ENCODE measurements around the gene CCDC18. TPM values are rescaled to one million over a fixed set of nuclear protein-coding genes. Genes with fewer than 3 reads are reported as not detected.

Gene CCDC18
- total RNA-seq, 4 donors from 2014 or later, result 1.5 to 5.1 (median 2.8) TPM

- WGBS, 2 donors (ENCODE audit: low coverage in 1 of 2), result 26 to 43% methylated on average over 2 of the region's 2 CpGs
- Histone ChIP-seq H3K36me3 (no peaks in the 10 kb centered on the region), H3K27ac (no peak overlapping the region), H3K9me3 (no peaks in the 10 kb centered on the region), H3K4me1 (no peaks in the 10 kb centered on the region), H3K4me3 (no peak overlapping the region), H3K27me3 (no peaks in the 10 kb centered on the region)
- intact Hi-C loops (cut with DNase I; ENCODE audit: low total_unique reads) (no loop called here), in situ Hi-C loops (cut with MboI; ENCODE audit: low pct_ligation_motif_present in 1 of 4, low pct_unique_long_range_greater_than_20kb in 1 of 4, low sequenced_read_pairs in 3 of 4) (loop anchor here in 3 of 4 donors (10.0 to 25.0 kb wide), 4 partner anchors 110 to 533 kb away; partner anchors contain the start of gene FNBP1L (in 1 of the 3))
- no peak for TF ChIP-seq POLR2AphosphoS5 (IDR thresholded peaks at IDR 0.05)
- peak; percentile 81 to 95 (median 84) for TF ChIP-seq CTCF (IDR thresholded peaks at IDR 0.05)
- DNase-seq, result peak; percentile 49
Measured at GRCh38 chr1:93304716-93305138, 124.2 kb downstream of the CCDC18 start.

- in situ Hi-C loops (cut with MboI; ENCODE audit: low pct_ligation_motif_present in 1 of 4, low pct_unique_long_range_greater_than_20kb in 1 of 4, low sequenced_read_pairs in 3 of 4), result loop anchor here in 3 of 4 donors (10.0 to 25.0 kb wide), 4 partner anchors 108 to 530 kb away; partner anchors contain the start of gene FNBP1L (in 1 of the 3)
Measured at GRCh38 chr1:93306920-93307319, 126.4 kb downstream of the CCDC18 start.

GRCh38 chr1:93313026-93313425 lies 132.5 kb downstream of the CCDC18 start:
- H3K36me3 ChIP-seq, result no peaks in the 10 kb centered on the region
- H3K27me3 ChIP-seq, result no peaks in the 10 kb centered on the region
- no peak overlapping the region for H3K4me3 ChIP-seq
- 67 to 100% methylated on average over 2 to 4 of the region's 4 CpGs for WGBS, 2 donors (ENCODE audit: low coverage in 1 of 2)
- DNase-seq, result no peak
- H3K4me1 ChIP-seq, result no peaks in the 10 kb centered on the region
- intact Hi-C loops (cut with DNase I; ENCODE audit: low total_unique reads), result no loop called here
- no peaks in the 10 kb centered on the region for H3K9me3 ChIP-seq
- in situ Hi-C loops (cut with MboI; ENCODE audit: low pct_ligation_motif_present in 1 of 4, low pct_unique_long_range_greater_than_20kb in 1 of 4, low sequenced_read_pairs in 3 of 4), result loop anchor here in 2 of 4 donors (25.0 kb wide), 3 partner anchors 124 to 524 kb away; partner anchors contain the start of gene FNBP1L (in 1 of the 2)
- H3K27ac ChIP-seq, result no peak overlapping the region
- no peak for TF ChIP-seq POLR2AphosphoS5 (IDR thresholded peaks at IDR 0.05)

More at GRCh38 chr1:93306920-93307319, 126.4 kb downstream of the CCDC18 start:
- Histone ChIP-seq H3K4me1 (no peaks in the 10 kb centered on the region), H3K36me3 (no peaks in the 10 kb centered on the region), H3K27me3 (no peaks in the 10 kb centered on the region), H3K27ac (no peak overlapping the region), H3K9me3 (no peaks in the 10 kb centered on the region), H3K4me3 (no peak overlapping the region)
- DNase-seq, result no peak
- intact Hi-C loops (cut with DNase I; ENCODE audit: low total_unique reads), result no loop called here
- TF ChIP-seq POLR2AphosphoS5 (IDR thresholded peaks at IDR 0.05), result no peak
- no peak for TF ChIP-seq CTCF (IDR thresholded peaks at IDR 0.05)
- no peak for TF ChIP-seq EP300 (IDR thresholded peaks at IDR 0.05; ENCODE audit: low read depth)
- no peak for TF ChIP-seq POLR2A (IDR thresholded peaks at IDR 0.05)

- peak; percentile 18 for DNase-seq
- Histone ChIP-seq H3K27me3 (no peaks in the 10 kb centered on the region), H3K9me3 (no peaks in the 10 kb centered on the region), H3K4me1 (peaks cover 0 to 6% (median 0%) of the 10 kb centered on the region in 4 donors), H3K4me3 (no peak overlapping the region), H3K27ac (no peak overlapping the region), H3K36me3 (no peaks in the 10 kb centered on the region)
- WGBS, 2 donors (ENCODE audit: low coverage in 1 of 2), result 76% methylated on average over 2 of the region's 2 CpGs; no CpG with 5 or more reads in 1 of the 2 donors
- in situ Hi-C loops (cut with MboI; ENCODE audit: low pct_ligation_motif_present in 1 of 4, low pct_unique_long_range_greater_than_20kb in 1 of 4, low sequenced_read_pairs in 3 of 4), result loop anchor here in 2 of 4 donors (25.0 kb wide), 3 partner anchors 120 to 520 kb away; partner anchors contain the start of gene FNBP1L (in 1 of the 2)
- intact Hi-C loops (cut with DNase I; ENCODE audit: low total_unique reads), result no loop called here
- TF ChIP-seq POLR2A (IDR thresholded peaks at IDR 0.05) (no peak), CTCF (IDR thresholded peaks at IDR 0.05) (no peak)
Measured at GRCh38 chr1:93317207-93317606, 136.7 kb downstream of the CCDC18 start.

- H3K36me3 ChIP-seq, result no peaks in the 10 kb centered on the region
- intact Hi-C loops (cut with DNase I; ENCODE audit: low total_unique reads), result no loop called here
- no peaks in the 10 kb centered on the region for H3K9me3 ChIP-seq
- 92 to 96% methylated on average over 2 of the region's 2 CpGs for WGBS, 2 donors (ENCODE audit: low coverage in 1 of 2)
- TF ChIP-seq EP300 (IDR thresholded peaks at IDR 0.05; ENCODE audit: low read depth) (no peak), POLR2AphosphoS5 (IDR thresholded peaks at IDR 0.05) (no peak), CTCF (IDR thresholded peaks at IDR 0.05) (no peak), POLR2A (IDR thresholded peaks at IDR 0.05) (no peak)
- no peak for DNase-seq
- no peak overlapping the region for H3K4me3 ChIP-seq
- in situ Hi-C loops (cut with MboI; ENCODE audit: low pct_ligation_motif_present in 1 of 4, low pct_unique_long_range_greater_than_20kb in 1 of 4, low sequenced_read_pairs in 3 of 4), result loop anchor here in 2 of 4 donors (25.0 kb wide), 3 partner anchors 119 to 519 kb away; partner anchors contain the start of gene FNBP1L (in 1 of the 2)
- H3K27ac ChIP-seq, result no peak overlapping the region
- H3K4me1 ChIP-seq, result peaks cover 0 to 6% (median 0%) of the 10 kb centered on the region in 4 donors
- H3K27me3 ChIP-seq, result no peaks in the 10 kb centered on the region
Measured at GRCh38 chr1:93317943-93318342, 137.4 kb downstream of the CCDC18 start.
